Measurements from ENCODE around the gene SPRYD3.
A peak's percentile ranks its signal among the peaks of the same experiment; 100 is the strongest.

GRCh38 chr12:53099071-53099882 is 20.1 kb upstream of the SPRYD3 start:
- TF ChIP-seq EZH2 (IDR thresholded peaks at IDR 0.05; ENCODE audit: insufficient read depth, low read length) (no peak), CTCF (IDR thresholded peaks at IDR 0.05; ENCODE audit: insufficient read depth, low read depth, low read length) (peak; percentile 93)

All from astrocyte (in vitro differentiated cells and primary cell).